A673 (cell line): ENCODE results near the gene CPPED1.

Experiments used
- CTCF ChIP-seq: fragments of 300-800, 200-600 bp; sonication (generic); conservative IDR thresholded peaks from 2 replicates; pipeline ENCODE4 v1.5.1; 2017; ENCODE audit warnings: low read depth, mild to moderate bottlenecking, antibody characterized with exemption, low read length, moderate library complexity, mixed read lengths
- EZH2 ChIP-seq: fragments of 200-600 bp; sonication (generic); IDR thresholded peaks from 2 replicates; pipeline ENCODE4 v1.6.1; 2017; ENCODE audit warnings: borderline replicate concordance, low read depth, mild to moderate bottlenecking, mixed read lengths, antibody characterized with exemption, low read length; ENCODE audit not compliant: poor library complexity, severe bottlenecking

GRCh38 chr16:12612598-12613101 is 191.0 kb downstream of the CPPED1 start:
- TF ChIP-seq CTCF (no peak), EZH2 (no peak)
